Mesendoderm (in vitro differentiated cells): Measurements from ENCODE around the gene CD5L. TPM values are rescaled to one million over a fixed set of nuclear protein-coding genes. Genes with fewer than 3 reads are reported as not detected.

Experiments used
- DNase-seq: peaks from one replicate; pipeline ENCODE4 v3.0.0; 2013
- H2AK5ac ChIP-seq: 2 replicates; pipeline ENCODE4 v1.6.1; 2013; ENCODE audit warnings: low read length, inconsistent platforms
- H2BK120ac ChIP-seq: 2 replicates; pipeline ENCODE4 v1.6.1; 2013; ENCODE audit warnings: low read depth, mild to moderate bottlenecking, low read length, moderate library complexity, mixed read lengths
- H2BK15ac ChIP-seq: replicated peaks from 2 replicates; pipeline ENCODE4 v1.6.1; 2013; ENCODE audit warnings: low read depth, mild to moderate bottlenecking, moderate library complexity
- H2BK5ac ChIP-seq: 2 replicates; pipeline ENCODE4 v1.6.1; 2013; ENCODE audit warnings: low read length, inconsistent platforms
- H3K18ac ChIP-seq: 2 replicates; pipeline ENCODE4 v1.6.1; 2013; ENCODE audit warnings: mild to moderate bottlenecking, low read length, mixed read lengths
- H3K23ac ChIP-seq: one replicate; pipeline ENCODE4 v1.6.1; 2013; ENCODE audit warnings: low read length
- H3K27ac ChIP-seq: 2 replicates; pipeline ENCODE4 v1.5.1; 2013; ENCODE audit warnings: low read depth, mild to moderate bottlenecking, inconsistent platforms, low read length, moderate library complexity
- H3K27me3 ChIP-seq: 2 replicates; pipeline ENCODE4 v1.6.1; 2013; ENCODE audit warnings: low read length, control low read depth, mild to moderate bottlenecking, inconsistent platforms; ENCODE audit not compliant: insufficient read depth, poor library complexity
- H3K36me3 ChIP-seq: 2 replicates; pipeline ENCODE4 v1.6.1; 2013; ENCODE audit warnings: low read length, inconsistent platforms; ENCODE audit not compliant: control insufficient read depth, insufficient read depth
- H3K4ac ChIP-seq: one replicate; pipeline ENCODE4 v1.6.1; 2013; ENCODE audit warnings: low read depth, mild to moderate bottlenecking, low read length, moderate library complexity
- H3K4me1 ChIP-seq: 2 replicates; pipeline ENCODE4 v1.6.1; 2013; ENCODE audit warnings: low read depth, low read length, inconsistent platforms; ENCODE audit not compliant: control insufficient read depth
- H3K4me2 ChIP-seq: 2 replicates; pipeline ENCODE4 v1.6.1; 2013; ENCODE audit warnings: low read length
- H3K4me3 ChIP-seq: 2 replicates; pipeline ENCODE4 v1.5.1; 2013; ENCODE audit warnings: mild to moderate bottlenecking, low read length
- H3K56ac ChIP-seq: one replicate; pipeline ENCODE4 v1.6.1; 2013; ENCODE audit warnings: low read length
- H3K79me1 ChIP-seq: 2 replicates; pipeline ENCODE4 v1.6.1; 2013; ENCODE audit warnings: low read length, inconsistent platforms
- H3K79me2 ChIP-seq: 2 replicates; pipeline ENCODE4 v1.6.1; 2013; ENCODE audit warnings: mild to moderate bottlenecking, low read length; ENCODE audit not compliant: control insufficient read depth, insufficient read depth
- H3K9ac ChIP-seq: 2 replicates; pipeline ENCODE4 v1.6.1; 2013; ENCODE audit warnings: low read length, inconsistent platforms
- H4K5ac ChIP-seq: one replicate; pipeline ENCODE4 v1.6.1; 2013; ENCODE audit warnings: low read length
- H4K8ac ChIP-seq: one replicate; pipeline ENCODE4 v1.6.1; 2013; ENCODE audit warnings: low read depth, mild to moderate bottlenecking, control low read depth, low read length, moderate library complexity
- WGBS: extraction: QIAGEN DNeasy Blood & Tissue Kit; methylation state at CpG from one replicate; pipeline ENCODE4 v1.1.7; 2013; ENCODE audit warnings: low lambda C conversion rate, missing lambda C conversion rate; ENCODE audit not compliant: insufficient coverage; ENCODE audit errors: extremely low coverage; 5-methylcytosine and 5-hydroxymethylcytosine counted together
- small RNA-seq: library from polyadenylated mRNA; stranded (forward); fragments of <200 nt; extraction: miRNeasy Mini kit (QIAGEN cat#:217004); gene quantifications from one replicate; pipeline ENCODE3, GENCODE V24; 2013; ENCODE audit not compliant: insufficient read depth

Gene CD5L

DNA sequence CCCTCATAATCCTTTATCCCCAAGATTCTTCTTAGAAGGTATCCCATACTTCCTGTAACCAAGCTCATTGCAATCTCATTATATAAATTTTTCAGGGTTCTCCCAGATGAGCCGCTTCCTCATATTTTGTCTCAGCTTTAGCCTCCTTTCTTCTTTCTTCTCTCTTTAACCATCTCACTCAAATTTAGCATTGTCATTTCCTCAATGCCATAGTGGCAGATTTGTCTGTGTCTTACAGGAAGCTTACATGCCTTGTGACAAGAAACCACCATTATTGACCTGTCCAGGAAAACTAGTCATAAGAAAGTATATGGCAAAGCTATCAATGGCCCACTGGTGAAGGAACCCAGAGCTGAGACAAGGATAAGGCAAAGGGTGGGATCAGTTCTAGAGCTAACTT lies 58.7 kb downstream of the CD5L start:
- H2AK5ac ChIP-seq = no peak overlapping the region
- H4K8ac ChIP-seq = no peak overlapping the region
- no peak overlapping the region for H3K9ac ChIP-seq
- no CpG with 5 or more reads among the region's 1 CpG for WGBS
- H3K4me2 ChIP-seq = no peak overlapping the region
- no peaks in the 10 kb centered on the region for H3K36me3 ChIP-seq
- no peak overlapping the region for H3K4me3 ChIP-seq
- H2BK120ac ChIP-seq = no peak overlapping the region
- H3K27me3 ChIP-seq = no peaks in the 10 kb centered on the region
- no peak overlapping the region for H4K5ac ChIP-seq
- no peak overlapping the region for H3K4ac ChIP-seq
- H3K4me1 ChIP-seq = no peaks in the 10 kb centered on the region
- H3K23ac ChIP-seq = no peak overlapping the region
- H3K79me2 ChIP-seq = no peaks in the 10 kb centered on the region
- H3K56ac ChIP-seq = no peak overlapping the region
- no peak overlapping the region for H3K18ac ChIP-seq
- DNase-seq = no peak
- no peaks in the 10 kb centered on the region for H3K79me1 ChIP-seq
- H2BK5ac ChIP-seq = no peak overlapping the region
- no peak overlapping the region for H2BK15ac ChIP-seq
- H3K27ac ChIP-seq = no peak overlapping the region

- H3K27ac ChIP-seq = no peak overlapping the region
- H3K4ac ChIP-seq = no peak overlapping the region
- H4K5ac ChIP-seq = no peak overlapping the region
- no peak overlapping the region for H3K56ac ChIP-seq
- no peak overlapping the region for H3K23ac ChIP-seq
- H4K8ac ChIP-seq = no peak overlapping the region
- no peak overlapping the region for H2BK120ac ChIP-seq
- H3K4me1 ChIP-seq = no peaks in the 10 kb centered on the region
- no peaks in the 10 kb centered on the region for H3K79me1 ChIP-seq
- no peaks in the 10 kb centered on the region for H3K27me3 ChIP-seq
- H2AK5ac ChIP-seq = no peak overlapping the region
- WGBS = no CpG with 5 or more reads among the region's 2 CpGs
- no peaks in the 10 kb centered on the region for H3K79me2 ChIP-seq
- no peak overlapping the region for H3K18ac ChIP-seq
- H3K4me3 ChIP-seq = no peak overlapping the region
- no peak overlapping the region for H2BK5ac ChIP-seq
- no peak overlapping the region for H3K9ac ChIP-seq
- H3K4me2 ChIP-seq = no peak overlapping the region
- H3K36me3 ChIP-seq = no peaks in the 10 kb centered on the region
- no peak overlapping the region for H2BK15ac ChIP-seq
- no peak for DNase-seq
These were observed 60.6 kb downstream of the CD5L start for GRCh38 chr1:157781048-157781447.

Small RNAs within 50 kb of the gene (small RNA-seq; reads per million reads assigned to genes)
- gene MRPS21P2 = not detected
